ENCODE results near the gene TM9SF3. TPM values are rescaled to one million over a fixed set of nuclear protein-coding genes. Genes with fewer than 3 reads are reported as not detected.
"Not testable (repeated sequence)": the region's sequence is repeated elsewhere in the genome, so short reads cannot be mapped to it uniquely, and the experiment has no call there.

Gene TM9SF3
- total RNA-seq, 1 experiment from 2014 or later = 75.2 TPM

- BruUV-seq (replicated peaks) = no TSS peak
- Histone ChIP-seq H3K9me3 (ENCODE audit: insufficient read depth, low read depth) (no peaks in the 10 kb centered on the region), H3K9me2 (ENCODE audit: insufficient read depth) (no peaks in the 10 kb centered on the region), H3K27me3 (ENCODE audit: insufficient read depth, low read depth) (no peaks in the 10 kb centered on the region), H3K4me3 (no peak overlapping the region), H3F3A (ENCODE audit: insufficient read depth, low read depth) (no peaks in the 10 kb centered on the region; the same call in 1 of the 2 replicates), H3K27ac (no peak overlapping the region), H3K79me2 (ENCODE audit: low read depth) (no peaks in the 10 kb centered on the region), H3K4me1 (replicated peaks; ENCODE audit: insufficient read depth) (no peaks in the 10 kb centered on the region), H2AFZ (no peak overlapping the region), H3K36me3 (ENCODE audit: low read depth) (peaks cover 6% of the 10 kb centered on the region; the same call in 1 of the 2 replicates), H4K20me1 (ENCODE audit: insufficient read depth) (peaks cover 7% of the 10 kb centered on the region; the same call in 1 of the 2 replicates), H3K4me2 (no peak overlapping the region)
- ChIA-PET CTCF (no interaction called here), POLR2A (ENCODE audit: unreplicated experiment) (no interaction called here)
- intact Hi-C loops (cut with micrococcal nuclease; ENCODE audit: unreplicated experiment) = no loop called here
- TF ChIP-seq, protein P1, sequence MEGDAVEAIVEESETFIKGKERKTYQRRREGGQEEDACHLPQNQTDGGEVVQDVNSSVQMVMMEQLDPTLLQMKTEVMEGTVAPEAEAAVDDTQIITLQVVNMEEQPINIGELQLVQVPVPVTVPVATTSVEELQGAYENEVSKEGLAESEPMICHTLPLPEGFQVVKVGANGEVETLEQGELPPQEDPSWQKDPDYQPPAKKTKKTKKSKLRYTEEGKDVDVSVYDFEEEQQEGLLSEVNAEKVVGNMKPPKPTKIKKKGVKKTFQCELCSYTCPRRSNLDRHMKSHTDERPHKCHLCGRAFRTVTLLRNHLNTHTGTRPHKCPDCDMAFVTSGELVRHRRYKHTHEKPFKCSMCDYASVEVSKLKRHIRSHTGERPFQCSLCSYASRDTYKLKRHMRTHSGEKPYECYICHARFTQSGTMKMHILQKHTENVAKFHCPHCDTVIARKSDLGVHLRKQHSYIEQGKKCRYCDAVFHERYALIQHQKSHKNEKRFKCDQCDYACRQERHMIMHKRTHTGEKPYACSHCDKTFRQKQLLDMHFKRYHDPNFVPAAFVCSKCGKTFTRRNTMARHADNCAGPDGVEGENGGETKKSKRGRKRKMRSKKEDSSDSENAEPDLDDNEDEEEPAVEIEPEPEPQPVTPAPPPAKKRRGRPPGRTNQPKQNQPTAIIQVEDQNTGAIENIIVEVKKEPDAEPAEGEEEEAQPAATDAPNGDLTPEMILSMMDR (conservative IDR thresholded peaks at IDR 0.05) = no peak
- no peak for TF ChIP-seq EZH2 (IDR thresholded peaks at IDR 0.05; ENCODE audit: low read depth)
- no peak for DNase-seq
Measured at GRCh38 chr10:96548589-96548988, 38.2 kb downstream of the TM9SF3 start.

- H3F3A ChIP-seq (ENCODE audit: insufficient read depth, low read depth); H3K27ac ChIP-seq; H3K9me2 ChIP-seq (ENCODE audit: insufficient read depth); CTCF ChIA-PET; BruUV-seq (replicated peaks); H3K36me3 ChIP-seq (ENCODE audit: low read depth); H3K27me3 ChIP-seq (ENCODE audit: insufficient read depth, low read depth); intact Hi-C loops (cut with micrococcal nuclease; ENCODE audit: unreplicated experiment); H3K4me3 ChIP-seq; H2AFZ ChIP-seq; DNase-seq; H3K79me2 ChIP-seq (ENCODE audit: low read depth); H3K4me1 ChIP-seq (replicated peaks; ENCODE audit: insufficient read depth); H3K4me2 ChIP-seq; H4K20me1 ChIP-seq (ENCODE audit: insufficient read depth); H3K9me3 ChIP-seq (ENCODE audit: insufficient read depth, low read depth); POLR2A ChIA-PET (ENCODE audit: unreplicated experiment): not testable (repeated sequence)
Measured at GRCh38 chr10:96545558-96545957, 41.3 kb downstream of the TM9SF3 start.

DNA sequence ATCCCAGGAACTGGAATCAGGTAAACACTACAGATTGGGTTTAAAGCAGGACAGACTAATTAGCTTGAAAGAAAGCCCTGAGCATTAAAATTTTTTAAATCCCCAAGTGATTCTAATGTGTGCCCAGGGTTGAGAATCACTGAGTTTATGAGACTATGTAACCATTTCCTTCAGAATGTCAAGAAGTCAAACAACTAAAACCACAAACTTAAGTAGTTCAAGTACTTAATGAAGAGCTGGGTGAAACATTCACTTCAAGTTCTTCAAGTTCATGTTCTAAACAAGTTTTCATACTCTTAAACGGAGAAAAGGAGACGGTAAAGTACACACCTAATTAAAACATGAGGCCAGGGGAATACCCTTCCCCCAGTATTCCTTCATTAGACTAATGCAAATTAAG lies 44.9 kb downstream of the TM9SF3 start:
- H3K4me3 ChIP-seq = no peak overlapping the region
- H3F3A ChIP-seq (ENCODE audit: insufficient read depth, low read depth) = no peaks in the 10 kb centered on the region
- no TSS peak for BruUV-seq (replicated peaks)
- H3K27me3 ChIP-seq (ENCODE audit: insufficient read depth, low read depth) = no peaks in the 10 kb centered on the region
- H3K27ac ChIP-seq = no peak overlapping the region
- H3K79me2 ChIP-seq (ENCODE audit: low read depth) = no peaks in the 10 kb centered on the region
- no peaks in the 10 kb centered on the region for H3K9me3 ChIP-seq (ENCODE audit: insufficient read depth, low read depth)
- intact Hi-C loops (cut with micrococcal nuclease; ENCODE audit: unreplicated experiment) = no loop called here
- ChIA-PET CTCF (no interaction called here), POLR2A (ENCODE audit: unreplicated experiment) (no interaction called here)
- H3K4me1 ChIP-seq (replicated peaks; ENCODE audit: insufficient read depth) = no peaks in the 10 kb centered on the region
- peaks cover 4% of the 10 kb centered on the region; the same call in 1 of the 2 replicates for H3K36me3 ChIP-seq (ENCODE audit: low read depth)
- no peaks in the 10 kb centered on the region; the same call in 1 of the 2 replicates for H4K20me1 ChIP-seq (ENCODE audit: insufficient read depth)
- H3K4me2 ChIP-seq = no peak overlapping the region
- no peak for DNase-seq
- TF ChIP-seq EZH2 (IDR thresholded peaks at IDR 0.05; ENCODE audit: low read depth) = no peak
- TF ChIP-seq, protein P1 (conservative IDR thresholded peaks at IDR 0.05) = no peak
- no peaks in the 10 kb centered on the region for H3K9me2 ChIP-seq (ENCODE audit: insufficient read depth)
- no peak overlapping the region for H2AFZ ChIP-seq

DNA sequence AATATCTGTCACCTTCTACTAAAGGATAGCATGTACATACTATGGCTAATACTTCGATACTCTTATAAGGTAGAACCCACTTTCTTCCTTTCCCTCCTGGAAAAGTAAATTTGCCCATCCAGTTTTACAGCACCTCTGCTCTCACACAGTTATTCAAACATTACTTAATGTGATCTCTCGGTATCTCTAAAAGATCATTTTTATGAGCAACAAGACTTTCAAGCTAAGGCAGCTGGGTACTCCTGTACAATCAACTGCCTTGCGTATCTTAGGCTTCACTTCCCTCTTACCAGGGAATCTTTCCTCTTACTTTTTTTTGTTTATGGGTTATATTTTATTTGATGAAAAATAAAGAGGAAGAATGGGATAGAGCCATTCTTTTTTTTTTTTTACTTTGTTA lies 46.6 kb downstream of the TM9SF3 start:
- no peak for DNase-seq
- Histone ChIP-seq H2AFZ (no peak overlapping the region), H3K79me2 (ENCODE audit: low read depth) (no peaks in the 10 kb centered on the region), H3K9me2 (ENCODE audit: insufficient read depth) (no peaks in the 10 kb centered on the region), H4K20me1 (ENCODE audit: insufficient read depth) (peaks cover 5% of the 10 kb centered on the region), H3K9me3 (ENCODE audit: insufficient read depth, low read depth) (no peaks in the 10 kb centered on the region), H3K4me3 (no peak overlapping the region), H3K4me2 (no peak overlapping the region), H3K27me3 (ENCODE audit: insufficient read depth, low read depth) (no peaks in the 10 kb centered on the region), H3K4me1 (replicated peaks; ENCODE audit: insufficient read depth) (no peaks in the 10 kb centered on the region), H3K27ac (no peak overlapping the region), H3K36me3 (ENCODE audit: low read depth) (peaks cover 4% of the 10 kb centered on the region; the same call in 1 of the 2 replicates), H3F3A (ENCODE audit: insufficient read depth, low read depth) (no peaks in the 10 kb centered on the region)
- intact Hi-C loops (cut with micrococcal nuclease; ENCODE audit: unreplicated experiment) = no loop called here
- CTCF ChIA-PET = no interaction called here
- POLR2A ChIA-PET (ENCODE audit: unreplicated experiment) = interaction anchor here (0.5 kb wide), 1 partner anchor 141 kb away, joined by 11 read pairs; no protein-coding TSS in a partner anchor
- no TSS peak for BruUV-seq (replicated peaks)
- no peak for TF ChIP-seq EZH2 (IDR thresholded peaks at IDR 0.05; ENCODE audit: low read depth)
- TF ChIP-seq, protein P1 (conservative IDR thresholded peaks at IDR 0.05) = no peak
